Measurements from ENCODE around the gene CCNT1.
"Not testable (repeated sequence)": the region's sequence is repeated elsewhere in the genome, so short reads cannot be mapped to it uniquely, and the experiment has no call there.

The CCNT1 gene

GRCh38 chr12:48691826-48692487 lies 24.6 kb downstream of the CCNT1 start:
- DNase-seq, result no peak

GRCh38 chr12:48690990-48691389 lies 25.5 kb downstream of the CCNT1 start:
- DNase-seq, result no peak

- DNase-seq, result no peak
Observed at GRCh38 chr12:48690436-48690835, 26.1 kb downstream of the CCNT1 start.

- no peak for DNase-seq
Observed at GRCh38 chr12:48688836-48689235, 27.7 kb downstream of the CCNT1 start.

- DNase-seq, result no peak
Observed at GRCh38 chr12:48687592-48687991, 28.9 kb downstream of the CCNT1 start.

- no peak for DNase-seq
Observed at GRCh38 chr12:48686615-48687334, 29.7 kb downstream of the CCNT1 start.

GRCh38 chr12:48686037-48686595 lies 30.4 kb downstream of the CCNT1 start:
- no peak for DNase-seq

GRCh38 chr12:48683534-48683933 lies 33.0 kb downstream of the CCNT1 start:
- no peak for DNase-seq

- no peak for DNase-seq
Observed at GRCh38 chr12:48682927-48683326, 33.6 kb downstream of the CCNT1 start.

GRCh38 chr12:48682533-48682905 lies 34.0 kb downstream of the CCNT1 start:
- not testable (repeated sequence) for DNase-seq

GRCh38 chr12:48681710-48682532 lies 34.6 kb downstream of the CCNT1 start, which contains the start of gene KANSL2:
TSS of gene KANSL2 (minus strand) at chr12:48682238. CDS start at chr12:48681632, 606 bp downstream.
- DNase-seq, result peak; percentile 67 to 98 (median 94)

GRCh38 chr12:48681399-48681709 lies 35.2 kb downstream of the CCNT1 start:
- DNase-seq, result no peak

GRCh38 chr12:48680861-48681260 lies 35.6 kb downstream of the CCNT1 start:
- no peak for DNase-seq

GRCh38 chr12:48678551-48679185 lies 37.8 kb downstream of the CCNT1 start:
- no peak for DNase-seq

- DNase-seq, result no peak
Observed at GRCh38 chr12:48671231-48671856, 45.2 kb downstream of the CCNT1 start.

- DNase-seq, result no peak
Observed at GRCh38 chr12:48668996-48669395, 47.5 kb downstream of the CCNT1 start.

GRCh38 chr12:48659863-48660262 lies 56.6 kb downstream of the CCNT1 start:
- DNase-seq, result no peak

- DNase-seq, result no peak
Observed at GRCh38 chr12:48651681-48652080, 64.8 kb downstream of the CCNT1 start.

- not testable (repeated sequence) for DNase-seq
Observed at GRCh38 chr12:48645354-48645753, 71.2 kb downstream of the CCNT1 start.

GRCh38 chr12:48643011-48643410 lies 73.5 kb downstream of the CCNT1 start:
- DNase-seq, result no peak

GRCh38 chr12:48641752-48642555 lies 74.6 kb downstream of the CCNT1 start:
- not testable (repeated sequence) for DNase-seq

All from C1 segment of cervical spinal cord (tissue), 14 donors.